OCI-LY7 (cell line): ENCODE measurements around the gene ATG2A. TPM values are rescaled to one million over a fixed set of nuclear protein-coding genes. Genes with fewer than 3 reads are reported as not detected.

Experiments
- BruUV-seq: library from RNA; stranded (reverse); fragments of 400-500 nt; replicated peaks from 2 replicates; lab custom pipeline; 2021; lab: Mats Ljungman, UMichigan
- CTCF ChIA-PET: fragments of 300-600 bp; sonication (Branson Sonifier 250); formaldehyde crosslinking; loops from one replicate; lab custom pipeline; 2022; ENCODE audit warnings: antibody characterized with exemption; ENCODE audit not compliant: unreplicated experiment; lab: Charles Lee
- POLR2A ChIA-PET: fragments of 300-600 bp; sonication (Branson Sonifier 250); formaldehyde crosslinking; loops from one replicate; lab custom pipeline; 2022; ENCODE audit warnings: antibody characterized with exemption; lab: Charles Lee
- DNase-seq: peaks from one replicate; pipeline ENCODE4 v3.0.0-alpha.2; 2015; ENCODE audit warnings: low spot score
- H2AFZ ChIP-seq: fragments of 200-600 bp; sonication (generic), shearing (Covaris generic); 2 replicates; pipeline ENCODE4 v1.6.1; 2014; ENCODE audit warnings: mild to moderate bottlenecking, antibody characterized with exemption, low read length, moderate library complexity
- H3K27ac ChIP-seq: fragments of 200-600 bp; sonication (generic); 2 replicates; pipeline ENCODE4 v1.5.1; 2014; ENCODE audit warnings: mixed run types, low read depth, mild to moderate bottlenecking, moderate library complexity, low read length, inconsistent platforms; ENCODE audit not compliant: poor library complexity, severe bottlenecking
- H3K36me3 ChIP-seq: fragments of 200-600 bp; sonication (generic); 2 replicates; pipeline ENCODE4 v1.6.1; 2014; ENCODE audit warnings: mild to moderate bottlenecking, antibody characterized with exemption, low read length, moderate library complexity, mixed read lengths; ENCODE audit not compliant: insufficient read depth
- H3K4me1 ChIP-seq: fragments of 200-600 bp; sonication (generic); 2 replicates; pipeline ENCODE4 v1.5.1; 2014; ENCODE audit warnings: mild to moderate bottlenecking, low read length; ENCODE audit not compliant: insufficient read depth, poor library complexity, severe bottlenecking
- H3K4me2 ChIP-seq: fragments of 200-600 bp; sonication (generic); 2 replicates; pipeline ENCODE4 v1.6.1; 2014; ENCODE audit warnings: mild to moderate bottlenecking, low read length
- H3K4me3 ChIP-seq: fragments of 200-600 bp; sonication (generic); 2 replicates; pipeline ENCODE4 v1.5.1; 2014; ENCODE audit warnings: mild to moderate bottlenecking, low read depth, low read length; ENCODE audit not compliant: poor library complexity, severe bottlenecking
- H3K79me2 ChIP-seq: fragments of 200-600 bp; sonication (generic); 2 replicates; pipeline ENCODE4 v1.6.1; 2016; ENCODE audit warnings: low read depth, mild to moderate bottlenecking, low read length, moderate library complexity, mixed read lengths; ENCODE audit not compliant: insufficient read depth
- H3K9me2 ChIP-seq: fragments of 200-600 bp; sonication (generic); 2 replicates; pipeline ENCODE4 v1.6.1; 2016; ENCODE audit warnings: mild to moderate bottlenecking, low read length, mixed read lengths; ENCODE audit not compliant: insufficient read depth
- H3K9me3 ChIP-seq: fragments of 200-600 bp; sonication (generic); 2 replicates; pipeline ENCODE4 v1.6.1; 2014; ENCODE audit warnings: mild to moderate bottlenecking, mixed run types, low read length, mixed read lengths
- H4K20me1 ChIP-seq: fragments of 200-600 bp; sonication (generic); 2 replicates; pipeline ENCODE4 v1.6.1; 2014; ENCODE audit warnings: mild to moderate bottlenecking, antibody characterized with exemption, low read length, moderate library complexity, mixed read lengths; ENCODE audit not compliant: insufficient read depth
- CTCF ChIP-seq: fragments of 200-600 bp; sonication (generic); conservative IDR thresholded peaks from 2 replicates; pipeline ENCODE4 v1.5.1; 2014; ENCODE audit warnings: mild to moderate bottlenecking, antibody characterized with exemption, low read length, moderate library complexity, mixed read lengths
- EZH2phosphoT487 ChIP-seq: fragments of 200-600 bp; sonication (generic); IDR thresholded peaks from 2 replicates; pipeline ENCODE4 v1.6.1; 2018; ENCODE audit warnings: low read depth, borderline replicate concordance, mild to moderate bottlenecking, mixed run types, antibody characterized with exemption, low read length, moderate library complexity, mixed read lengths
- intact Hi-C: fragments of 100-400 bp; cut with micrococcal nuclease; formaldehyde crosslinking; loops from one replicate; pipeline ENCODE4 v1.10.0; 2022; ENCODE audit not compliant: unreplicated experiment
- total RNA-seq, 2 experiments: library from RNA; depleted of rRNA in 1 of 2; stranded (reverse); fragments of >200 nt in 1 of 2; shearing (Covaris generic) in 1 of 2; gene quantifications; 2 replicates each; pipeline ENCODE4 v1.2.3, GENCODE V29; 2014 to 2022

The ATG2A gene
- total RNA-seq, 2 experiments from 2014 or later, result 18.1 to 28.2 TPM

GRCh38 chr11:64916040-64916774, 802 bp downstream of the ATG2A start:
- H4K20me1 ChIP-seq, result no peaks in the 10 kb centered on the region
- peak overlapping the region; percentile 87 for H3K4me3 ChIP-seq
- no peaks in the 10 kb centered on the region for H3K9me2 ChIP-seq
- no peak for TF ChIP-seq CTCF
- TF ChIP-seq EZH2phosphoT487, result no peak
- CTCF ChIA-PET, result interaction anchor here (1.0 kb wide), 1 partner anchor 57 kb away, joined by 3 read pairs; no protein-coding TSS in a partner anchor
- H3K79me2 ChIP-seq, result peaks cover 10% of the 10 kb centered on the region; the same call in 1 of the 2 replicates
- H2AFZ ChIP-seq, result no peak overlapping the region
- POLR2A ChIA-PET, result interaction anchor here (0.6 kb wide), 1 partner anchor 75 kb away, joined by 4 read pairs; no protein-coding TSS in a partner anchor
- no peaks in the 10 kb centered on the region for H3K9me3 ChIP-seq
- peaks cover 25% of the 10 kb centered on the region; the same call in 1 of the 2 replicates for H3K36me3 ChIP-seq
- peak overlapping the region; percentile 84 for H3K4me2 ChIP-seq
- BruUV-seq, result no TSS peak
- peak; percentile 48 for DNase-seq
- H3K4me1 ChIP-seq, result peaks cover 32% of the 10 kb centered on the region
- intact Hi-C loops, result loop anchor here (2.0 to 10.0 kb wide), 3 partner anchors 56 to 169 kb away; partner anchors contain the start of genes CDCA5, MAJIN and ZFPL1
- H3K27ac ChIP-seq, result peak overlapping the region; percentile 42

GRCh38 chr11:64915376-64915887, 1.6 kb downstream of the ATG2A start:
- H3K36me3 ChIP-seq, result peaks cover 33% of the 10 kb centered on the region

GRCh38 chr11:64914123-64914522, 2.9 kb downstream of the ATG2A start:
- intact Hi-C loops, result loop anchor here (10.0 kb wide), 1 partner anchor 171 kb away; the partner anchor contains the start of genes CDCA5 and ZFPL1
- TF ChIP-seq EZH2phosphoT487 (no peak), CTCF (no peak)
- POLR2A ChIA-PET, result no interaction called here

More at GRCh38 chr11:64915376-64915887, 1.6 kb downstream of the ATG2A start:
- ChIA-PET POLR2A (no interaction called here), CTCF (no interaction called here)
- Histone ChIP-seq H3K4me2 (peak overlapping the region; percentile 84), H2AFZ (no peak overlapping the region), H4K20me1 (no peaks in the 10 kb centered on the region), H3K4me1 (peaks cover 32% of the 10 kb centered on the region), H3K9me2 (no peaks in the 10 kb centered on the region), H3K4me3 (peak overlapping the region; percentile 87), H3K9me3 (no peaks in the 10 kb centered on the region), H3K27ac (peak overlapping the region; percentile 14), H3K79me2 (peaks cover 10% of the 10 kb centered on the region; the same call in 1 of the 2 replicates)
- intact Hi-C loops, result loop anchor here (5.0 to 10.0 kb wide), 2 partner anchors 57 to 169 kb away; partner anchors contain the start of genes CDCA5, MAJIN and ZFPL1
- no TSS peak for BruUV-seq
- TF ChIP-seq EZH2phosphoT487, result no peak
- DNase-seq, result no peak

More at GRCh38 chr11:64914123-64914522, 2.9 kb downstream of the ATG2A start:
- H3K9me3 ChIP-seq, result no peaks in the 10 kb centered on the region
- H4K20me1 ChIP-seq, result no peaks in the 10 kb centered on the region
- H3K9me2 ChIP-seq, result no peaks in the 10 kb centered on the region
- CTCF ChIA-PET, result no interaction called here
- H3K36me3 ChIP-seq, result peaks cover 42% of the 10 kb centered on the region
- H3K4me3 ChIP-seq, result no peak overlapping the region
- peaks cover 25% of the 10 kb centered on the region for H3K4me1 ChIP-seq
- H3K4me2 ChIP-seq, result no peak overlapping the region
- DNase-seq, result no peak
- peaks cover 10% of the 10 kb centered on the region; the same call in 1 of the 2 replicates for H3K79me2 ChIP-seq
- BruUV-seq, result no TSS peak
- H2AFZ ChIP-seq, result no peak overlapping the region
- no peak overlapping the region for H3K27ac ChIP-seq
